Neural progenitor cell (in vitro differentiated cells): ENCODE data around the gene SNCAIP.

Experiments used
- EZH2 ChIP-seq: fragments of 200-600 bp; sonication (generic); IDR thresholded peaks from 2 replicates; pipeline ENCODE4 v1.6.1; 2017; ENCODE audit warnings: antibody characterized with exemption, mild to moderate bottlenecking, moderate library complexity
- TF ChIP-seq, protein P1 (sequence below): fragments of 200-600 bp; sonication (generic); IDR thresholded peaks from 2 replicates; pipeline ENCODE4 v1.5.1; 2017; ENCODE audit warnings: antibody characterized with exemption, mild to moderate bottlenecking

- TF ChIP-seq, protein P1, sequence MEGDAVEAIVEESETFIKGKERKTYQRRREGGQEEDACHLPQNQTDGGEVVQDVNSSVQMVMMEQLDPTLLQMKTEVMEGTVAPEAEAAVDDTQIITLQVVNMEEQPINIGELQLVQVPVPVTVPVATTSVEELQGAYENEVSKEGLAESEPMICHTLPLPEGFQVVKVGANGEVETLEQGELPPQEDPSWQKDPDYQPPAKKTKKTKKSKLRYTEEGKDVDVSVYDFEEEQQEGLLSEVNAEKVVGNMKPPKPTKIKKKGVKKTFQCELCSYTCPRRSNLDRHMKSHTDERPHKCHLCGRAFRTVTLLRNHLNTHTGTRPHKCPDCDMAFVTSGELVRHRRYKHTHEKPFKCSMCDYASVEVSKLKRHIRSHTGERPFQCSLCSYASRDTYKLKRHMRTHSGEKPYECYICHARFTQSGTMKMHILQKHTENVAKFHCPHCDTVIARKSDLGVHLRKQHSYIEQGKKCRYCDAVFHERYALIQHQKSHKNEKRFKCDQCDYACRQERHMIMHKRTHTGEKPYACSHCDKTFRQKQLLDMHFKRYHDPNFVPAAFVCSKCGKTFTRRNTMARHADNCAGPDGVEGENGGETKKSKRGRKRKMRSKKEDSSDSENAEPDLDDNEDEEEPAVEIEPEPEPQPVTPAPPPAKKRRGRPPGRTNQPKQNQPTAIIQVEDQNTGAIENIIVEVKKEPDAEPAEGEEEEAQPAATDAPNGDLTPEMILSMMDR: no peak
- no peak for TF ChIP-seq EZH2
Measured at GRCh38 chr5:122415801-122416120, 103.7 kb downstream of the SNCAIP start.
